NT2/D1 (cell line): ENCODE measurements around the gene MEG3.

Source experiments
- DNase-seq: peaks from one replicate; pipeline ENCODE4 v3.0.0-alpha.2; 2011; ENCODE audit warnings: low read depth, low spot score
- H3K27me3 ChIP-seq: 2 replicates; pipeline ENCODE4 v1.6.0; 2011; ENCODE audit warnings: mild to moderate bottlenecking; ENCODE audit not compliant: insufficient read length, insufficient read depth
- H3K36me3 ChIP-seq: 2 replicates; pipeline ENCODE4 v1.6.1; 2011; ENCODE audit warnings: mild to moderate bottlenecking, low read length, mixed read lengths; ENCODE audit not compliant: insufficient read depth, insufficient read length
- H3K4me1 ChIP-seq: 2 replicates; pipeline ENCODE4 v1.5.1; 2011; ENCODE audit not compliant: insufficient read depth, insufficient read length
- H3K4me3 ChIP-seq: 2 replicates; pipeline ENCODE4 v1.5.1; 2011; ENCODE audit warnings: low read depth; ENCODE audit not compliant: insufficient read length
- H3K9ac ChIP-seq: 2 replicates; pipeline ENCODE4 v1.6.0; 2011; ENCODE audit warnings: low read depth; ENCODE audit not compliant: insufficient read length
- H3K9me3 ChIP-seq: 2 replicates; pipeline ENCODE4 v1.5.1; 2011; ENCODE audit warnings: mild to moderate bottlenecking, low read length; ENCODE audit not compliant: insufficient read depth
- SUZ12 ChIP-seq: IDR thresholded peaks from 2 replicates; pipeline ENCODE4 v1.6.1; 2011; ENCODE audit not compliant: insufficient read length, insufficient read depth; ENCODE audit errors: extremely low read depth
- YY1 ChIP-seq: IDR thresholded peaks from 2 replicates; pipeline ENCODE4 v1.6.1; 2011; ENCODE audit not compliant: insufficient read length, insufficient read depth
- ZNF274 ChIP-seq: IDR thresholded peaks from 2 replicates; pipeline ENCODE4 v1.6.1; 2011; ENCODE audit warnings: mild to moderate bottlenecking, low read depth, low read length

The MEG3 gene

GRCh38 chr14:100836311-100836805, 10.4 kb downstream of the MEG3 start:
- H3K9ac ChIP-seq, result no peak overlapping the region
- H3K4me3 ChIP-seq, result no peak overlapping the region
- DNase-seq, result no peak
- H3K9me3 ChIP-seq, result no peaks in the 10 kb centered on the region
- peaks cover 22% of the 10 kb centered on the region for H3K4me1 ChIP-seq
- H3K27me3 ChIP-seq, result no peaks in the 10 kb centered on the region
- TF ChIP-seq ZNF274 (no peak), SUZ12 (no peak), YY1 (no peak)
- no peaks in the 10 kb centered on the region for H3K36me3 ChIP-seq

GRCh38 chr14:100836941-100837804, 11.3 kb downstream of the MEG3 start:
- Histone ChIP-seq H3K36me3 (no peaks in the 10 kb centered on the region), H3K9ac (peak overlapping the region; percentile 42), H3K27me3 (no peaks in the 10 kb centered on the region), H3K9me3 (no peaks in the 10 kb centered on the region), H3K4me3 (no peak overlapping the region), H3K4me1 (peaks cover 27% of the 10 kb centered on the region)
- no peak for DNase-seq
- no peak for TF ChIP-seq ZNF274
- no peak for TF ChIP-seq SUZ12
- no peak for TF ChIP-seq YY1

- no peak for DNase-seq
- no peak for TF ChIP-seq ZNF274
- TF ChIP-seq SUZ12, result no peak
- TF ChIP-seq YY1, result no peak
- Histone ChIP-seq H3K9ac (no peak overlapping the region), H3K4me3 (no peak overlapping the region), H3K4me1 (peaks cover 26% of the 10 kb centered on the region), H3K27me3 (no peaks in the 10 kb centered on the region), H3K9me3 (no peaks in the 10 kb centered on the region), H3K36me3 (no peaks in the 10 kb centered on the region)
These were observed 12.0 kb downstream of the MEG3 start for GRCh38 chr14:100837805-100838350.

GRCh38 chr14:100838493-100839314, 12.8 kb downstream of the MEG3 start:
- H3K9me3 ChIP-seq, result no peaks in the 10 kb centered on the region
- H3K27me3 ChIP-seq, result no peaks in the 10 kb centered on the region
- H3K9ac ChIP-seq, result no peak overlapping the region
- peaks cover 24% of the 10 kb centered on the region for H3K4me1 ChIP-seq
- no peak for DNase-seq
- no peak overlapping the region for H3K4me3 ChIP-seq
- no peak for TF ChIP-seq ZNF274
- no peaks in the 10 kb centered on the region for H3K36me3 ChIP-seq

GRCh38 chr14:100839315-100839585, 13.3 kb downstream of the MEG3 start:
- Histone ChIP-seq H3K4me1 (peaks cover 24% of the 10 kb centered on the region), H3K36me3 (no peaks in the 10 kb centered on the region), H3K9me3 (no peaks in the 10 kb centered on the region), H3K4me3 (no peak overlapping the region), H3K9ac (peak overlapping the region; percentile 16), H3K27me3 (no peaks in the 10 kb centered on the region)
- DNase-seq, result no peak
- no peak for TF ChIP-seq ZNF274
- no peak for TF ChIP-seq SUZ12
- no peak for TF ChIP-seq YY1

GRCh38 chr14:100839681-100840111, 13.8 kb downstream of the MEG3 start:
- H3K27me3 ChIP-seq, result no peaks in the 10 kb centered on the region
- H3K36me3 ChIP-seq, result no peaks in the 10 kb centered on the region
- H3K9me3 ChIP-seq, result no peaks in the 10 kb centered on the region
- peaks cover 24% of the 10 kb centered on the region for H3K4me1 ChIP-seq
- H3K9ac ChIP-seq, result peak overlapping the region; percentile 16
- no peak for DNase-seq
- no peak for TF ChIP-seq YY1
- TF ChIP-seq ZNF274, result no peak
- no peak for TF ChIP-seq SUZ12
- no peak overlapping the region for H3K4me3 ChIP-seq

- H3K9me3 ChIP-seq, result no peaks in the 10 kb centered on the region
- peak overlapping the region; percentile 52 for H3K9ac ChIP-seq
- H3K27me3 ChIP-seq, result no peaks in the 10 kb centered on the region
- peak; percentile 47 for DNase-seq
- TF ChIP-seq ZNF274 (no peak), YY1 (no peak), SUZ12 (no peak)
- no peaks in the 10 kb centered on the region for H3K36me3 ChIP-seq
- H3K4me1 ChIP-seq, result peaks cover 24% of the 10 kb centered on the region
- H3K4me3 ChIP-seq, result no peak overlapping the region
These were observed 14.6 kb downstream of the MEG3 start for GRCh38 chr14:100840286-100841065.
